Neuronal stem cell (in vitro differentiated cells): Measurements from ENCODE around the gene ATG4B.

Experiments
- DNase-seq: peaks from one replicate; pipeline ENCODE4 v3.0.0-alpha.2; 2013; ENCODE audit warnings: low spot score
- H2AFZ ChIP-seq: one replicate; pipeline ENCODE4 v1.6.1; 2013; ENCODE audit warnings: mild to moderate bottlenecking, low read length, inconsistent platforms
- H2AK5ac ChIP-seq: 2 replicates; pipeline ENCODE4 v1.6.1; 2013; ENCODE audit warnings: low read depth, mild to moderate bottlenecking, inconsistent platforms, low read length, moderate library complexity, mixed read lengths
- H2BK120ac ChIP-seq: 2 replicates; pipeline ENCODE4 v1.6.1; 2013; ENCODE audit warnings: low read depth, mild to moderate bottlenecking, inconsistent platforms, low read length, moderate library complexity, mixed read lengths
- H2BK12ac ChIP-seq: one replicate; pipeline ENCODE4 v1.6.1; 2013; ENCODE audit warnings: low read length, inconsistent platforms
- H2BK15ac ChIP-seq: 2 replicates; pipeline ENCODE4 v1.6.1; 2013; ENCODE audit warnings: mild to moderate bottlenecking, low read length, inconsistent platforms, mixed read lengths
- H2BK5ac ChIP-seq: one replicate; pipeline ENCODE4 v1.6.1; 2013; ENCODE audit warnings: inconsistent platforms, mild to moderate bottlenecking, low read length, moderate library complexity
- H3K14ac ChIP-seq: one replicate; pipeline ENCODE4 v1.6.1; 2013; ENCODE audit warnings: low read length, inconsistent platforms
- H3K18ac ChIP-seq: 2 replicates; pipeline ENCODE4 v1.6.1; 2013; ENCODE audit warnings: low read length, inconsistent platforms
- H3K23ac ChIP-seq: 2 replicates; pipeline ENCODE4 v1.6.1; 2013; ENCODE audit warnings: low read depth, mild to moderate bottlenecking, mixed read lengths, low read length, inconsistent platforms; ENCODE audit not compliant: poor library complexity
- H3K27ac ChIP-seq: replicated peaks from 3 replicates; pipeline ENCODE4 v1.5.1; 2013; ENCODE audit warnings: low read length, inconsistent platforms
- H3K27me3 ChIP-seq, 3 experiments: 2 replicates each; pipeline ENCODE4 v1.6.1; 2013; ENCODE audit warnings: low read length in 3 of 3, mild to moderate bottlenecking in 2 of 3, inconsistent platforms in 1 of 3, low read depth in 1 of 3, mixed read lengths in 1 of 3, moderate library complexity in 1 of 3; ENCODE audit not compliant: control insufficient read depth in 3 of 3, insufficient read depth in 3 of 3
- H3K36me3 ChIP-seq, 2 donors: replicated peaks in 1 of 2; 2 replicates each; pipeline ENCODE4 v1.6.1; 2013; ENCODE audit warnings: low read length in 2 of 2; ENCODE audit not compliant: control insufficient read depth in 2 of 2, insufficient read depth in 2 of 2
- H3K4ac ChIP-seq: 2 replicates; pipeline ENCODE4 v1.6.1; 2013; ENCODE audit warnings: inconsistent platforms, mild to moderate bottlenecking, low read length, moderate library complexity
- H3K4me1 ChIP-seq, 2 donors: 1 replicate in 1 of 2; 2 replicates in 1 of 2; pipeline ENCODE4 v1.6.1; 2013; ENCODE audit warnings: low read length in 2 of 2, low read depth in 1 of 2; ENCODE audit not compliant: control insufficient read depth in 2 of 2, insufficient read depth in 1 of 2
- H3K4me2 ChIP-seq: one replicate; pipeline ENCODE4 v1.6.1; 2013; ENCODE audit warnings: mild to moderate bottlenecking, low read length, inconsistent platforms; ENCODE audit not compliant: insufficient read depth, poor library complexity, severe bottlenecking
- H3K4me3 ChIP-seq, 2 donors: 2 replicates each; pipeline ENCODE4 v1.5.1; 2013; ENCODE audit warnings: low read length in 2 of 2, mild to moderate bottlenecking in 2 of 2, inconsistent platforms in 1 of 2, moderate library complexity in 1 of 2
- H3K79me1 ChIP-seq: one replicate; pipeline ENCODE4 v1.6.1; 2013; ENCODE audit warnings: low read depth, mild to moderate bottlenecking, inconsistent platforms, low read length, moderate library complexity
- H3K9ac ChIP-seq: one replicate; pipeline ENCODE4 v1.6.1; 2013; ENCODE audit warnings: mild to moderate bottlenecking, low read depth, low read length, inconsistent platforms; ENCODE audit not compliant: poor library complexity
- H3K9me3 ChIP-seq, 2 donors: replicated peaks in 1 of 2; 2 replicates each; pipeline versions ENCODE3 to v1.6.1; 2013; ENCODE audit warnings: low read length in 2 of 2, mild to moderate bottlenecking in 2 of 2, inconsistent platforms in 1 of 2, low read depth in 1 of 2, mixed read lengths in 1 of 2, moderate library complexity in 1 of 2; ENCODE audit not compliant: control insufficient read depth in 2 of 2, insufficient read depth in 1 of 2
- H4K8ac ChIP-seq: one replicate; pipeline ENCODE4 v1.6.1; 2013; ENCODE audit warnings: low read depth, mild to moderate bottlenecking, inconsistent platforms, low read length, moderate library complexity
- H4K91ac ChIP-seq: one replicate; pipeline ENCODE4 v1.6.1; 2013; ENCODE audit warnings: low read length, low read depth, mild to moderate bottlenecking, inconsistent platforms; ENCODE audit not compliant: poor library complexity
- WGBS, 2 donors: extraction: QIAGEN DNeasy Blood & Tissue Kit; methylation state at CpG; one replicate each; pipeline ENCODE4 v1.1.7; 2013; ENCODE audit warnings: missing lambda C conversion rate in 2 of 2, mixed read lengths in 1 of 2; ENCODE audit not compliant: insufficient read length in 2 of 2, insufficient replicate concordance in 1 of 2; ENCODE audit errors: extremely low coverage in 2 of 2; 5-methylcytosine and 5-hydroxymethylcytosine counted together

ATG4B gene

GRCh38 chr2:241668839-241669238 lies 31.3 kb downstream of the ATG4B start:
- no CpG with 5 or more reads among the region's 12 CpGs for WGBS, 2 donors

GRCh38 chr2:241670333-241671110 lies 33.0 kb downstream of the ATG4B start:
- no peak overlapping the region for H3K4me3 ChIP-seq
- H3K36me3 ChIP-seq = peaks cover 38 to 85% of the 10 kb centered on the region in 2 donors
- no peak overlapping the region for H2BK5ac ChIP-seq
- H3K4ac ChIP-seq = no peak overlapping the region
- H2AFZ ChIP-seq = no peak overlapping the region
- H3K9ac ChIP-seq = no peak overlapping the region
- no peaks in the 10 kb centered on the region for H3K27me3 ChIP-seq
- peak overlapping the region; percentile 85 for H3K23ac ChIP-seq
- no peaks in the 10 kb centered on the region for H3K9me3 ChIP-seq
- H2BK12ac ChIP-seq = no peak overlapping the region
- no peak overlapping the region for H2AK5ac ChIP-seq
- H3K14ac ChIP-seq = no peak overlapping the region
- peak overlapping the region; percentile 11 for H3K4me2 ChIP-seq
- H3K18ac ChIP-seq = no peak overlapping the region
- DNase-seq = no peak
- no CpG with 5 or more reads among the region's 31 CpGs for WGBS, 2 donors
- no peak overlapping the region for H4K8ac ChIP-seq
- peaks cover 6% of the 10 kb centered on the region for H3K79me1 ChIP-seq
- H2BK120ac ChIP-seq = no peak overlapping the region
- H4K91ac ChIP-seq = no peak overlapping the region
- no peak overlapping the region for H3K27ac ChIP-seq
- no peak overlapping the region for H2BK15ac ChIP-seq
- peaks cover 8 to 15% of the 10 kb centered on the region in 2 donors for H3K4me1 ChIP-seq

More at GRCh38 chr2:241668839-241669238, 31.3 kb downstream of the ATG4B start:
- H3K18ac ChIP-seq = no peak overlapping the region
- no peak overlapping the region for H3K4me2 ChIP-seq
- H3K4me3 ChIP-seq = no peak overlapping the region
- no peak overlapping the region for H3K27ac ChIP-seq
- no peak overlapping the region for H4K91ac ChIP-seq
- no peak overlapping the region for H2AK5ac ChIP-seq
- peak overlapping the region; percentile 68 for H3K9ac ChIP-seq
- no peaks in the 10 kb centered on the region for H3K9me3 ChIP-seq
- no peak overlapping the region for H4K8ac ChIP-seq
- peaks cover 30 to 68% of the 10 kb centered on the region in 2 donors for H3K36me3 ChIP-seq
- H2BK5ac ChIP-seq = no peak overlapping the region
- no peak overlapping the region for H3K14ac ChIP-seq
- no peak overlapping the region for H2BK120ac ChIP-seq
- H3K4me1 ChIP-seq = peaks cover 10 to 19% of the 10 kb centered on the region in 2 donors
- H3K79me1 ChIP-seq = peaks cover 6% of the 10 kb centered on the region
- H3K27me3 ChIP-seq = no peaks in the 10 kb centered on the region
- no peak overlapping the region for H3K4ac ChIP-seq
- H3K23ac ChIP-seq = no peak overlapping the region
- H2AFZ ChIP-seq = no peak overlapping the region
- no peak overlapping the region for H2BK15ac ChIP-seq
- no peak for DNase-seq
- no peak overlapping the region for H2BK12ac ChIP-seq

GRCh38 chr2:241671457-241672240 lies 34.2 kb downstream of the ATG4B start:
- no CpG with 5 or more reads among the region's 31 CpGs for WGBS, 2 donors

More at GRCh38 chr2:241671457-241672240, 34.2 kb downstream of the ATG4B start:
- H3K9ac ChIP-seq = peak overlapping the region; percentile 70
- H3K9me3 ChIP-seq = no peaks in the 10 kb centered on the region
- no peak overlapping the region for H2BK5ac ChIP-seq
- peaks cover 3 to 4% of the 10 kb centered on the region in 2 donors for H3K4me1 ChIP-seq
- H3K23ac ChIP-seq = no peak overlapping the region
- H2BK15ac ChIP-seq = no peak overlapping the region
- no peaks in the 10 kb centered on the region for H3K27me3 ChIP-seq
- no peak overlapping the region for H2AFZ ChIP-seq
- H3K79me1 ChIP-seq = peaks cover 6% of the 10 kb centered on the region
- no peak overlapping the region for H3K4me3 ChIP-seq
- no peak overlapping the region for H2BK12ac ChIP-seq
- H3K36me3 ChIP-seq = peaks cover 44 to 96% of the 10 kb centered on the region in 2 donors
- no peak overlapping the region for H3K4ac ChIP-seq
- H4K91ac ChIP-seq = no peak overlapping the region
- H3K18ac ChIP-seq = no peak overlapping the region
- no peak overlapping the region for H3K4me2 ChIP-seq
- DNase-seq = no peak
- no peak overlapping the region for H2AK5ac ChIP-seq
- no peak overlapping the region for H2BK120ac ChIP-seq
- H4K8ac ChIP-seq = no peak overlapping the region
- H3K14ac ChIP-seq = no peak overlapping the region
- no peak overlapping the region for H3K27ac ChIP-seq
